ENCODE data around the gene PARVB.

PARVB gene

GRCh38 chr22:44184006-44184405 is 159.9 kb downstream of the PARVB start:
- H3K4me3 ChIP-seq (ENCODE audit: low read length), result no peak overlapping the region
- no peak for DNase-seq (ENCODE audit: low read depth, low spot score)

- no peak overlapping the region for H3K4me3 ChIP-seq (ENCODE audit: low read length)
- no peak for DNase-seq (ENCODE audit: low read depth, low spot score)
Measured at GRCh38 chr22:44185237-44186120, 161.4 kb downstream of the PARVB start.

DNA sequence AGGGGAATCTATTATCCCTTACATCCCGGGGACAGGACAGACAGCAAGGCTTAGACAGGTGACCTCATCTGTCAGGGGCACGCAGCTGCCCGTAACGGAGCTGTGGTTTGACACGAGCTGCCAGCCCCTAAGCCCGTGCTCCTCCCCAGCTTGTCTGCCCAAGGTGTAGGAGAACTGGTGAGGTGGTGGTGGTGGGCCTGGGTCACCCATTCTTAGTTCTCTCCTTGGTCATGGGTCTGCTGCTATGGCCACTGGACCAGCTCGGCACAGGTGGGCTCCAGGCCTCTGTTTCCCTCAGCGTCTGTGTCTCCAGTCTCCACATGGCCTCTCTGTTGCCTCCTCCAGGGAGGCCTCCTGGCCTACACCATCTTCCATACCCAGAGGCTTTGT is 162.0 kb downstream of the PARVB start:
- H3K4me3 ChIP-seq (ENCODE audit: low read length), result no peak overlapping the region
- no peak for DNase-seq (ENCODE audit: low read depth, low spot score)

DNA sequence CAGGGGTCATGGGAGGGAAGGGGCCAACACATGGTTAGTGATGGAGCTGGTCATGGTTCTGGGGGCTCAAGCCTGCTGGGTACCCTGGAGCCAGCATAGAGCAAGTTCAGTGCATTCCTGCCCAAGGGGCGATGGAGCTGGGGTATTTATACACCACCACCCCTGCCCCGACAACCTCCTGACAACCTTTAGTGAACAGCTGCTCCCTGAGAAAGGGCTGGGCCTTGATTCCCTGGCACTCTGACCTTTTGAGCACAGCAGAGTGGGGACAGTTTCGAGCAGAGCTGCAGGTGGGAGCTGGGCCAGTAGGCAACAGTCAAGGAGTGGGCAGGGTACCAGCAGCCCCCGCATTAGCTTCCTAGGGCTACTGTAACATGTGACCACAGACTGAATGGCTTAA is 162.6 kb downstream of the PARVB start:
- no peak for DNase-seq (ENCODE audit: low read depth, low spot score)
- H3K4me3 ChIP-seq (ENCODE audit: low read length), result no peak overlapping the region

DNA sequence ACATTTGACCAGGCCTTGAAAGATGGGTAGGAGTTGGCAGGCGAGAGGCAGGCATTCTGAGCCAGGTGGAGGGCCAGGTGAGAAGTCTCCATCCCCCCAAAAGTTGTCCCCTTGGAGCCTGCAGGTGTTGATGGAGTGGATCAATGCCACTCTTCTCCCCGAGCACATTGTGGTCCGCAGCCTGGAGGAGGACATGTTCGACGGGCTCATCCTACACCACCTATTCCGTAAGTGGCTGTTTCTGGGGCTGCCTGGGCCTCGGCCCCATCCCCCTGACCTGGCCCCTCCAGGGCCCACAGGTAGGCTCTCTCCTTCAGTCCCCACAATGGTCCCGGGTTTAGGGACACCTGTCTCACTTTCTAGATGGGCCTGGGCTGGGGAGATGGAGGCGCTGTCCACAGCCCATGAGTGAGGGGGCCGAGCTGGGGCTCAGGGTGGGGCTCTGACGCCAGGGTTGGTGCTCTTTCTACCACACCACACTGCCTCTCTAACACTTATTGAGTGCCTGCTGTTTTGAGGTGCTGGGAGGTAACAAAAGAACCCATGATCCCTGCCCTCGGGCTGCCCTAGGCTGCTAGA is 163.6 kb downstream of the PARVB start:
- H3K4me3 ChIP-seq (ENCODE audit: low read length), result no peak overlapping the region
- no peak for DNase-seq (ENCODE audit: low read depth, low spot score)

DNA sequence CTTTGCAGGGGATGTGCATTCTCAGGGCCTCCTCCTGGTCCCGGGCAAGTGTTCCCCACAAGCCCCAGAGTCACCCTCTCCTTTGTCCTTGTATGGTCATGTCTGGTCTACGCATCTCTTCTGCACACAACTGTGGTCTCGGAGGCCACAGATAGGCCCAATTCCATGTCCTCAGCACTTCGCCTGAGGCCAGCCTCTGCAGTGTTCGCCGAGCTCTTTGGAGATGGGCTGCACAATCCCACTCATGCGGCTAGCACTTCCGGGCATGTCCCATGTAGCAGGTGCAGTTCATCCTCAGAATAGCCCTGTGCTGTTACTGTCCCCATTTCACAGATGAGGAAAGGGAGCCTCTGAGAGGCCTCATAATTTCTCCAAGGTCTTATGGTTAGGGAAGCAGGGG is 164.2 kb downstream of the PARVB start:
- DNase-seq (ENCODE audit: low read depth, low spot score), result no peak
- no peak overlapping the region for H3K4me3 ChIP-seq (ENCODE audit: low read length)

GRCh38 chr22:44188986-44189630 is 165.0 kb downstream of the PARVB start:
- no peak for DNase-seq (ENCODE audit: low read depth, low spot score)
- no peak overlapping the region for H3K4me3 ChIP-seq (ENCODE audit: low read length)

- DNase-seq (ENCODE audit: low read depth, low spot score), result no peak
- no peak overlapping the region for H3K4me3 ChIP-seq (ENCODE audit: low read length)
Measured at GRCh38 chr22:44190381-44190976, 166.4 kb downstream of the PARVB start.

DNA sequence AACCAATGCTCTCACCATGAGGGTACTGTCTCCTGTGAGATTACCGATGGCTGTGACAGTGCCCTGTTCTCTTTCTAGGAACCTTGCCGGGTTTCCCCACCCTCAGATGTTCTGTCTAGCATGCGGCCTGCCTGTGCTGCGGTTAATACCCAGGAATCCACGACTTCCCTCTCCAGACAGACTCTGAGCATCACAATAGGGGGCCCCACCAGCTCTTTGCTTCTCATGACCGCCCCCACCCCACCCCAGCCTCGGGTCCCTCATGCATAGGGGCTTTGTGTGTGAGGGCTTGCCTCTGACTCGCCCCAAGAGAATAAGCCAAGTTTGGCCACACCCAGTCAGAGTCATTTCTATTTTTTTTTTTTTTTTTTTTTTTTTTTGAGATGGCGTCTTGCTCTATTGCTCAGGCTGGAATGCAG is 166.9 kb downstream of the PARVB start:
- no peak overlapping the region for H3K4me3 ChIP-seq (ENCODE audit: low read length)
- no peak for DNase-seq (ENCODE audit: low read depth, low spot score)

GRCh38 chr22:44192098-44192815 is 168.2 kb downstream of the PARVB start:
- DNase-seq (ENCODE audit: low read depth, low spot score), result peak; percentile 38

DNA sequence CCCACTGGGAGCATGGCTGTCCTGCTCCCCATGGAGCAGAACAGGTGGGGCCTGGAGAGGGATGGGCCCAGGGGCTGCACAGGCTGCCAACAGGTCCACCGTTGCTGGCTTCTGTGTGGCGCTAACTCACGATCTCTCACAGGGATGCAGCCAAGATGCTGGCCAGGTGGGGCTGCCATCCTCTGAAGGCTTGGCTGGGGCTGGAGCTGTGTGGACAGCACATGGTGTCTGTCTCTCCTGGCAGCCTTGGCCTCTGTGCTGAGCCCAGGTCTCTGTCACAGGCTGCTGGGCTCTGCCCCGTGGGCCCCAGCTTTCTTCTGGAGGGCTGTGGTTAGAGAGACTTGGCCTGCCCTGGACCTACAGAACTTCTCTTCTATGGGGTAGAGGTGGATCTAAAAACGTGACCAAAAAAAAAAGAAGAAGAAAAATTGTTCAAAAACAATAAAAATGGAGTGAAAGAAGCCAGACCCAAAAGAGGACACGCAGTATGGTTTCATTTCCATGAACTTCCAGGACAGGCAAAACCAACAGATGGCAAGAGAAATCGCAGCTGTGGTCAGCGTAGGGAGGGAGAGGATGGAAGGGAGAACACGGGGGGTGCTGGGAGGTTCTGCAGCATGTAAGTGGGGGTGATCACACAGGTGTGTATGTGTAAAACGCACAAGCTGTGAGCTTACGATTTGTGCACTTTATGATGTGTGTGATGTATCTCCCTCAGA is 168.9 kb downstream of the PARVB start:
- no peak overlapping the region for H3K4me3 ChIP-seq (ENCODE audit: low read length)
- no peak for DNase-seq (ENCODE audit: low read depth, low spot score)

More at GRCh38 chr22:44192098-44192815, 168.2 kb downstream of the PARVB start:
- H3K4me3 ChIP-seq (ENCODE audit: low read length), result no peak overlapping the region

DNA sequence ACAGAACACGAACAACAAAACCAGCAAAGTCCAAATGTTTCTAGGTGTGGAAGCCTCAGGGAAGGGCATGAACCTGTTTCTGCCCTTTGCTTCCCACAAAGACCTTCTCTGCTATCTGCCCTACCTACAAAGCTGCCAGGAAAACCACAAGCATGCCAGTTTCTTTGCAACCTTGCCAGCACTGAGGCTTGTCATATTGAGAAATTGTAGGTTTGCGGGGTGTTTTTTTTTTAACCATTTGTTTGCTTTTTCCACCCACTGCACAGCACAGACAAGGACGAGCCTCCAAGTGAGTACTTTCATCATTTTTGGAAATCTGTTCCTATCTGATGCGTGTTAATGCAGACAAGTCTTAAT is 169.4 kb downstream of the PARVB start:
- peak; percentile 69 for DNase-seq (ENCODE audit: low read depth, low spot score)
- H3K4me3 ChIP-seq (ENCODE audit: low read length), result no peak overlapping the region

GRCh38 chr22:44194569-44194968 is 170.5 kb downstream of the PARVB start:
- H3K4me3 ChIP-seq (ENCODE audit: low read length), result no peak overlapping the region
- no peak for DNase-seq (ENCODE audit: low read depth, low spot score)

- no peak for DNase-seq (ENCODE audit: low read depth, low spot score)
- H3K4me3 ChIP-seq (ENCODE audit: low read length), result no peak overlapping the region
Measured at GRCh38 chr22:44195189-44195871, 171.2 kb downstream of the PARVB start.

DNA sequence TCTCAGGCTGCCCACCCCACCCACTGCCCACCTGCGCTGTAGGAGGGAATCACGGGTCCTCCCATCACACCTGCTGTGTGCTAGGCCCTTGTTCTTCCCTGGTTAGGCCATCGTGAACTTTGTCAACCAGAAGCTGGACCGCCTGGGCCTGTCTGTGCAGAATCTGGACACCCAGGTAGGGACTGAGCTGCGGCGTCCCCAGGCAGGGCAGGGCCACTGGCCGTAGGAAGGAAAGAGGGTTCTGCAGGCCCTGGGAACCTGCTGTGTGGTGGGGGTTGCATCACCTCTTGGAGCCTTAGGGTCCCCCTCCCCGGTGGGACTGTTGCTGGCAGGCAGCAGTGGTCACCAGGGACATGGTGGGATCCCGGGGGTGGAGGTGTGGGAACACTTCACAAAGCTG is 172.1 kb downstream of the PARVB start:
- H3K4me3 ChIP-seq (ENCODE audit: low read length), result no peak overlapping the region
- DNase-seq (ENCODE audit: low read depth, low spot score), result no peak

DNA sequence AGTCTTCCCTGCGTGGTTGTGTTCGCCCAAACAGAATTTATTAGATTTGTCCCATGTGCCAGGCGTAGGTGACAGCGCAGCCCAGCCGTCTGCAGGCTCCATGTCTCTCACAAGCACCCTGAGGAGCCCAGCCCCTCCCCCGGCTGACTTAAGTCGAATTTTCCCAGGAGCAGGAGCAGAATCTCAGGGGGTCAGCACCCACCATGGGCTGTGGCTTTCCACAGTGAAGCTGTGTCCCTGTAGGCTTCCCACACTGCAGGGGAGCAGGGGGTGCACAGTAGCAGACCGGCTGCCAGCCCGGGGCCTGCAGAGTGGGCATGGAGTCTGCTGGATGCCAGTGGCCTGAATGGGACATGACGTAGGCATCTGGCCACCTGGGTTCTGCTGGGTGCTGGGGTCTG is 172.6 kb downstream of the PARVB start:
- DNase-seq (ENCODE audit: low read depth, low spot score), result no peak
- H3K4me3 ChIP-seq (ENCODE audit: low read length), result no peak overlapping the region

DNA sequence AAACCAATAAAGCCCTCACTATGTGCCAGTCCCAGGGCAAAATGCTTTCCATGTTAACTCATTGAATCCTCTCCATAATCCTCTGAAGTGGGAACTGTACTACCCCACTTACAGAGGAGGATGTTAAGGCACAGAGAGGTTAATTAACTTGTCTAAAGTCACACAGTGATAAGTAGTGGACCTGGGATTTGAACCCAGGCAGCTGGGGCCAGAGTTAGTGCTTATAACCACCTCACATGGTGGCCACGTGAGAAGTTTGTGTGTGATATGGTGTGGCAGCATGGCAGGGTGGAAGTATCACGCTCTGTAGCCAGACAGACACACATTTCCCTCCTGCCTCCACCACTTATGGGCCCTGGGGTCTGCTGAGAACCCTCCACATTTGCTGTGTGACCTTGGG is 173.2 kb downstream of the PARVB start:
- no peak for DNase-seq (ENCODE audit: low read depth, low spot score)
- H3K4me3 ChIP-seq (ENCODE audit: low read length), result no peak overlapping the region

DNA sequence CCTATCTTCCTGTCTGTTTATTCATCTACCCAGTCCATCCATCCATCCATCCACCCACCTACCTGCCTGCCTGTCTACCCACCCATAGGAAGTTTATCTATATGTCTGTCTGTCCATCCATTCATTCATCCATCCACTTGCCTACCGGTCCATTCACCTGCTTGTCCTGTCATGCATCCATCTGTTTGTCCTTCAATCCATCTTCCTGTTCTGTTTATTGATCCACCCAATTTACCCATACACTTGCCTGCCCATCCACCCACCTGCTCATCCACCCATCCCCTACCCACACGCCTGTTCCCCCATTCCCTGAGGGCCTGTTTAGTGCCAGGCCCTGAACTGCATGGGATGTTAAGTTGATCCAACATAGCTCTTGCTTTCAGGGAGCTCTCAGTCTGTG is 175.1 kb downstream of the PARVB start:
- H3K4me3 ChIP-seq (ENCODE audit: low read length), result no peak overlapping the region
- DNase-seq (ENCODE audit: low read depth, low spot score), result no peak

Measured in Jurkat, Clone E6-1 (cell line).